ENCODE results near the gene SLC41A3. TPM values are rescaled to one million over a fixed set of nuclear protein-coding genes. Genes with fewer than 3 reads are reported as not detected.

The SLC41A3 gene
- total RNA-seq, 2 donors from 2014 or later: 46.8 to 50.4 TPM

DNA sequence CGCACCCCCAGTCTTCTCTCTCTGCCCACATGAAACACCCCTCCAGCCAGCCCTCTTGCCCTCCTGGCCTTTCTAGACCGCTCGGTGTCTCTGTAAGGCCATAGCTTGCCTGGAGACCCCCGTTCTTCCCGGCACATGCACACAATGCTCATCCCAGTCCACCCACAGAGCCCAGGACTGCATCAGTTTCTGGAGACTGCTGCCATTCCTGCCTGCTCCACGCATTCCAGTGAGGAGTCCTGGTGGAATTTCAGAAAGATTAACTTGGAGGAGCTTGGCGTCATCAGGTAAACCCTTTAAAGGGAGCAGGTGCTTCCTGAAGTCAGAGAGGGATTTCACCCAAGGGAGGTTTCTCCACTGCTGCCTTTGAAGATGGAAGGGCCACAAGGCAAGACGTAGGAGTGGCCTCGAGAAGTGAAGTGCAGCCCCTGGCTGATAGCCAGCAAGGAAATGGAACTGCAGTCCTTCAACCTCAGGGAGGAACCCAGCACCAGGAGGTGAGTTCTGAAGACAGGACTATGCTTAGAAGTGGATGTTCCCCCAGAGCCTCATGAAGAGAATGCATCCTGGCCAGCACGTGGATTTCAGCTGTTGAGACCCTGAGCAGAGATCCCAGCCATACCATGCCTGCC lies 19.2 kb downstream of the SLC41A3 start:
- Mint-ChIP-seq H3K4me3 (no peak overlapping the region), H3K27ac (no peak overlapping the region), H3K9me3 (peaks cover 28% of the 10 kb centered on the region), H3K36me3 (ENCODE audit: low read depth) (peaks cover 33% of the 10 kb centered on the region), H3K27me3 (ENCODE audit: insufficient read depth) (peaks cover 18% of the 10 kb centered on the region), H3K4me1 (peaks cover 20% of the 10 kb centered on the region)
- TF ChIP-seq, protein P1, sequence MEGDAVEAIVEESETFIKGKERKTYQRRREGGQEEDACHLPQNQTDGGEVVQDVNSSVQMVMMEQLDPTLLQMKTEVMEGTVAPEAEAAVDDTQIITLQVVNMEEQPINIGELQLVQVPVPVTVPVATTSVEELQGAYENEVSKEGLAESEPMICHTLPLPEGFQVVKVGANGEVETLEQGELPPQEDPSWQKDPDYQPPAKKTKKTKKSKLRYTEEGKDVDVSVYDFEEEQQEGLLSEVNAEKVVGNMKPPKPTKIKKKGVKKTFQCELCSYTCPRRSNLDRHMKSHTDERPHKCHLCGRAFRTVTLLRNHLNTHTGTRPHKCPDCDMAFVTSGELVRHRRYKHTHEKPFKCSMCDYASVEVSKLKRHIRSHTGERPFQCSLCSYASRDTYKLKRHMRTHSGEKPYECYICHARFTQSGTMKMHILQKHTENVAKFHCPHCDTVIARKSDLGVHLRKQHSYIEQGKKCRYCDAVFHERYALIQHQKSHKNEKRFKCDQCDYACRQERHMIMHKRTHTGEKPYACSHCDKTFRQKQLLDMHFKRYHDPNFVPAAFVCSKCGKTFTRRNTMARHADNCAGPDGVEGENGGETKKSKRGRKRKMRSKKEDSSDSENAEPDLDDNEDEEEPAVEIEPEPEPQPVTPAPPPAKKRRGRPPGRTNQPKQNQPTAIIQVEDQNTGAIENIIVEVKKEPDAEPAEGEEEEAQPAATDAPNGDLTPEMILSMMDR (conservative IDR thresholded peaks at IDR 0.05): no peak
- no peak overlapping the region for H3K9ac ChIP-seq (ENCODE audit: extremely low read depth, low read length, poor library complexity, severe bottlenecking)
- peaks cover 23% of the 10 kb centered on the region for H3K9me3 ChIP-seq (ENCODE audit: control insufficient read depth, low read length)
- H3K27me3 ChIP-seq (ENCODE audit: control insufficient read depth, insufficient read depth, low read length, poor library complexity, severe bottlenecking): no peaks in the 10 kb centered on the region
- H3K27ac ChIP-seq (ENCODE audit: low read depth, low read length): no peak overlapping the region
- H3K36me3 ChIP-seq (ENCODE audit: control insufficient read depth, insufficient read depth, low read length): peaks cover 23% of the 10 kb centered on the region
- no peak overlapping the region for H3K4me3 ChIP-seq (ENCODE audit: low read length)
- 83 to 94% methylated on average over 5 to 10 of the region's 10 CpGs for WGBS, 2 experiments (ENCODE audit: insufficient coverage in 1 of 2, insufficient read length in 1 of 2)
- H3K4me1 ChIP-seq (ENCODE audit: control insufficient read depth, insufficient read depth, low read length): peaks cover 17% of the 10 kb centered on the region
- no peak for DNase-seq

DNA sequence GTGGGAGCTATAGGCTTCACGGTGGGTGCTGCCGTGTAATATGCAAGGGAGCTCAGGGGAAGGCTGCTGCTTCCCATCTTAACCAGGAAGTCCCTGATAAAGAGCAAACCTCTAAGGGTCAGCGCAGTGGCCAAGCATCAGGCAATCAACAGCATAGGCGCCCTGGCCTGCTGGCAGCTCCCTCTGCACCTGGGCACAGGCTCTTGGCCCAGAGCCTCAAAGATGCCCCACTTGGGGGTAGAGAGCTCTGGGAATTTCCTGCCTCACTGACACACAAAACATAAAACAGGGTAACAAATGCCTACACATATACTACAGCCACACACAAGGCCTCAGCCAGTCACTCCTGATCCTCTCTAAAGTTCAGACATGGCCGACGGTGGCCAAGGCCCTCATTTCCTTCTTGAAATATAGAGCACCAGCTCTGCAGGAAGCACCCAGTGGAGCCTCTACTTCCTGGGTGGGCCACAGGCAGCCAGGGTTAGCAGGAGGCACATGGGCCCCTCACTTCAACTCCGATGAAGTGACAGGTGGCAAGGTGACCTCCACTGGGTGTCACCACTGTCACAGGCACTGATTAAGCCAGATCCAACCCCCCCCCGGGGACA lies 20.5 kb downstream of the SLC41A3 start:
- H3K9me3 ChIP-seq (ENCODE audit: control insufficient read depth, low read length): peaks cover 15% of the 10 kb centered on the region

DNA sequence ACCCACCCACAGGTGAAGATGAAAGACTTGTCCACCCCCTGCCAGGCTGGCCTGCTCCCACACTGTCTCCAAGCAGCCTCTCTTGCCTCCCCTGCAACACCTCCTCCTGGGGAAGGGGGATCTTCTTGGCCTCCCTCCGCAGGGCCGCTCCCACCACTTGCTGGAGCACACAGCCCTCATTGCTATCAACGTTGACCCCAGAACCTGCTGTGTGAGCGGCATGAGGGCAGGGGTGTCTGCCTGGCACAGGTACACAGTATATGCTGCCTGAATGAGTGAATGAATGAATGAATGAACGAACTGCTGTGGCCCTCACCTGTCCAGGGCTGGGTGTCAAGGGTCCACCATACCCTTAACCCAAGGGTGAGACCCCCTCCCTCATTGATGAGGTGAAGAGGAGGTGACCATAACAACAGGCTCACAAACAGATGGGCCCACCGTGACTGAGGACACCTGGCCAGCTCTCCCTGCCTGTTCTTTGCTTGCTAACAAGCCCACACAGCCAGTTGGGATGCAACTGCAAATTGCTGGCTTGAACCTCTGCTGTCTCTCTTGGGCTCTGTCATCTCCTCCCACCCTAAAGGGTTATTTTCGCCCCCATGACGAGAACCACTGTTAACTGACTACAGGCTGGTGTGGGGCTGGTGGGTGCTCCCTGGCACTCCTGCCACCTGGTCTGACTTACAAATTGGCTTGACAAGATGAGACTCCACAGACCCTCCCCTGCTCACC lies 22.5 kb downstream of the SLC41A3 start:
- Mint-ChIP-seq H3K36me3 (ENCODE audit: low read depth) (peaks cover 15% of the 10 kb centered on the region), H3K27ac (no peak overlapping the region), H3K9me3 (no peaks in the 10 kb centered on the region), H3K27me3 (ENCODE audit: insufficient read depth) (peaks cover 13% of the 10 kb centered on the region), H3K4me3 (no peak overlapping the region), H3K4me1 (peaks cover 19% of the 10 kb centered on the region)
- Histone ChIP-seq H3K27ac (ENCODE audit: low read depth, low read length) (no peak overlapping the region), H3K9me3 (ENCODE audit: control insufficient read depth, low read length) (no peaks in the 10 kb centered on the region), H3K36me3 (ENCODE audit: control insufficient read depth, insufficient read depth, low read length) (peaks cover 11% of the 10 kb centered on the region), H3K9ac (ENCODE audit: extremely low read depth, low read length, poor library complexity, severe bottlenecking) (no peak overlapping the region), H3K4me3 (ENCODE audit: low read length) (no peak overlapping the region), H3K4me1 (ENCODE audit: control insufficient read depth, insufficient read depth, low read length) (peaks cover 17% of the 10 kb centered on the region), H3K27me3 (ENCODE audit: control insufficient read depth, insufficient read depth, low read length, poor library complexity, severe bottlenecking) (no peaks in the 10 kb centered on the region)
- 85 to 88% methylated on average over 4 to 8 of the region's 8 CpGs for WGBS, 2 experiments (ENCODE audit: insufficient coverage in 1 of 2, insufficient read length in 1 of 2)
- TF ChIP-seq, protein P1 (conservative IDR thresholded peaks at IDR 0.05): no peak
- DNase-seq: no peak

More for the DNA sequence above, 20.5 kb downstream of the SLC41A3 start:
- no peak overlapping the region for H3K4me3 ChIP-seq (ENCODE audit: low read length)
- TF ChIP-seq, protein P1 (conservative IDR thresholded peaks at IDR 0.05): no peak
- no peak for DNase-seq
- Mint-ChIP-seq H3K27ac (no peak overlapping the region), H3K27me3 (ENCODE audit: insufficient read depth) (peaks cover 15% of the 10 kb centered on the region), H3K9me3 (peaks cover 18% of the 10 kb centered on the region), H3K36me3 (ENCODE audit: low read depth) (peaks cover 33% of the 10 kb centered on the region), H3K4me3 (no peak overlapping the region), H3K4me1 (peaks cover 20% of the 10 kb centered on the region)
- no peak overlapping the region for H3K9ac ChIP-seq (ENCODE audit: extremely low read depth, low read length, poor library complexity, severe bottlenecking)
- H3K4me1 ChIP-seq (ENCODE audit: control insufficient read depth, insufficient read depth, low read length): peaks cover 17% of the 10 kb centered on the region
- H3K36me3 ChIP-seq (ENCODE audit: control insufficient read depth, insufficient read depth, low read length): peaks cover 23% of the 10 kb centered on the region
- 93 to 100% methylated on average over 2 to 8 of the region's 8 CpGs for WGBS, 2 experiments (ENCODE audit: insufficient coverage in 1 of 2, insufficient read length in 1 of 2)
- no peaks in the 10 kb centered on the region for H3K27me3 ChIP-seq (ENCODE audit: control insufficient read depth, insufficient read depth, low read length, poor library complexity, severe bottlenecking)
- H3K27ac ChIP-seq (ENCODE audit: low read depth, low read length): no peak overlapping the region
